ENCODE measurements around the gene KRT26.

KRT26 gene

DNA sequence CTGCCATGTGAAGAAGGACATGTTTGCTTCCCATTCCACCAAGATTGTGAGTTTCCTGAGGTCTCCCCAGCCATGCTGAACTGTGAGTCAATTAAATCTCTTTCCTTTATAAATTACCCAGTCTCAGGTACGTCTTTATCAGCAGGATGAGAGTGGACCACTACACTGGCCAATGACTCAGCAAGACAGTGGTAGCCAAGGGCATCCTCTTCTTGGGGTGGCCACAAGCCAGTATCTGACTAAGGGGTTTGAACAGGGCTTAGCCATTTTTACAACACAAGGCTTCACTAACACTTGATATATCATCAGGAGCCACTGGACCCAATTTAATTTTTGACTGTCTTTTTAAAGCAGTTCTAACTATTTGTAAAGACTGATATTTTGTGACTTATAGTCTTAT lies 47.3 kb downstream of the KRT26 start:
- DNase-seq, result no peak

DNA sequence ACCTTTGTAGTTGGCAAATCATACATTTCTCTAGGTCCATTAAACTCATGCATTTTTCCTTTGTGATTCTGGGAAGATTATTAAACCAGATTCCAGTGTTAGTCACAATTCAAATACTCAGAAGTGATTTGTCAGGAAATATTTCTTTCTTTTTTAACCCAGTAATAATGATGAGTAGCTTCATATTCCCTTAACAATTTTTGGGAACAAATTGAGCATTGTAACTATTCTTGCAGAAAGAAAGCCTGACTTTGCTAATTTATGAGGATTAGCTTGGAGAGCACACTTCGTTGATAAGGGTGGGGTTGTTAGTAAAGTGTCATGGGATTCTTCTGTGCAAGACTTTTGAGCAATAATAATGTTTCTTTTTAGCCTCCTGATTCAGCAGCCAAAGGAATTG lies 49.8 kb downstream of the KRT26 start:
- no peak for DNase-seq

DNA sequence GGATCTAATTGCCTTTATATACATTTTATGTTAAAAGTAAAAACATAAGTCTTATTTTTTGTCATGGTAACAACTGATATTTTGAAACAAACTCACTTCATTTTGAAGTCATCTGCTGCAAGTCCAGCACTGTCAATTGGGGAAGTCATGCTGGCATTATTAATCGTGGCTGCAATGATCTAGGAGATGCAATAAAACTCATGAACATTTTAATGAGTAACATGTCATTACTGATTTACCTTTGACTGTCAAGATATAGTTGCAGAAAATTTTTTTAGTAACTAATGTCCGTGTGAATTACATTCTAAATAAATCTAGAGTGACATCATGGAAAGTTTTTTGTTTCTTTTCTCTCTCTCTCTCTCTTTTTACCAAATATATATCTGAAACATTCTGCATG lies 51.1 kb downstream of the KRT26 start:
- no peak for DNase-seq

DNA sequence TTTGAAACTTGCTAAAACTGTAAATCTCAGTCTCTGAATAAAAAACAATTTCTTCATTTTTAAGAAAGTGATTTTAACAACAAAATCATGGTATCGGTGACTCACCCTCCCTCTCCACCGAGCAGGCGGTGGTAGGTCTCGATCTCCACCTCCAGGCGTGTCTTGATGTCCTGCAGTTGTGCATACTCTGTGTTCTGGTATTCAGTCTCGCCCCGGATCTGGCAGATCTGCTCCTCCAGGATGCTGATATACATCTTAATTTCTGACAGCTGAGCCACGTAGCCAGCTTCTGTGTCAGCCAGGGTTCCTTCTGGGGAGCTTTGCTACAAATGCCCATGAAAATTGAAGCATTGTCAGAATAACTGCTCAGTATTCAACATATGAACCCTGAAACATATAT lies 53.1 kb downstream of the KRT26 start:
- no peak for DNase-seq

DNA sequence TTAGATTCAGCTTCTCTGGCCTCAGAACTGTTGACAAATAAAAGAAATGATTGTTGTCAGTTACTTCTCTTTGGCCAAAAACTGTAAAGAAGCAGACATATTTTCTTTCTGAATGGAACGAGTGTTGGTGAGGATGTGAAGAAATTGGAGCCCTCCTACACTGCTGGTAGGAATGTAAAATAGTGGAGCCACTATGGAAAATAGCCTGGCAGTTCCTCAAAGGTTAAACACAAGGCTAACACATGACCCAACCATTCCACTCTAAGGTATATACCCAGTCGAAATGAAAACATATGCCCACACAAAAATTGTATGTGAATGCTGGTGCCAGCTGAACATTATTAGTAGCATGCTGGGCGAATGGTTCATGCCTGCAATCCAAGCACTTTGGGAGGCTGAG lies 54.2 kb downstream of the KRT26 start:
- DNase-seq, result no peak

All from NCI-H2171 treated with DMSO at 0.1 percent for 48 hours (cell line).